CD4-positive, alpha-beta T cell treated with Interleukin-2 at 100 ng/mL for 4 hours (primary cell): Measurements from ENCODE around the gene CWC27.

Experiments used
- DNase-seq: peaks from one replicate; pipeline ENCODE4 v3.0.0-alpha.2; 2020; ENCODE audit warnings: low spot score

Gene CWC27

DNA sequence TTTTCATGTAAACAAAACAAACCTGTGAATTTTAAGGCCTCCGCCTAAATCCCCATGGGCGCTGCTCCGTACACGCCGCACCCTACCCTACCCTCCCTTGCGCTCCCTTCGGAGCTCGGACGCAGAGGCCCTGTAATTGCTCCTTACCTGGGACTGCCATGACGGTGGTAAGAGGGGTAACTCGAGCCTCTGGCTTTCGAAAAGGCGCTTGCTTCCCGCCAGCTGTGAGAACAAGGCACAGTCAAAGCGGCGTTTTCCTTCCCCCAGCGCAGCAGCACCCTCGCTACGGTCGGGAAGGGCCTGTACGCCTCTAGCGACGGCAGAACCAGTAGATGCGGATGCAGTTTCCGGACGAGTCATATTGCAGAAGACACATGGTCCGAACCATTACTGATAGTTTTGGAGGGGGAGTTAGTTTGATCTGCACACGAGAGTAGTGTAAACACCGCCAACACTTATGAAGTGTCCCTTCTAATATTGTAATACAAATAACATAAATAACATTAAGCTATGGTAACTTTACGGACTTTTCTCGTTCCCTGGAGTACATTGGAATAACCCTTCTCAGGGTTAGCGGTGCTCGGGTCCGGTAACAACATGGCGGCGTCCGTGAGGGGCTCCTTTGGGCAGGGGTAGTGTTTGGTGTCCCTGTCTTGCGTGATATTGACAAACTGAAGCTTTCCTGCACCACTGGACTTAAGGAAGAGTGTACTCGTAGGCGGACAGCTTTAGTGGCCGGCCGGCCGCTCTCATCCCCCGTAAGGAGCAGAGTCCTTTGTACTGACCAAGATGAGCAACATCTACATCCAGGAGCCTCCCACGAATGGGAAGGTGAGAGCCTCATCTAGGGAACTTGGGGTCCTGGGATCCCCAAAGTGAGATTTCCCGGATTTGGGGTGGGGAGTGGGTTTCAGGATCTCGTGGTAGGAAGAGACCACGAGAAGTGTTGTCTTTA, at the start of gene CWC27, which contains the start of gene SREK1IP1:
TSS of gene CWC27 (plus strand) at position 573 of the 955 bp plus-strand sequence. CDS start at position 790, 217 bp downstream.
TSS of gene SREK1IP1 (minus strand) at position 334 of the 955 bp plus-strand sequence. CDS start at position 160, 174 bp downstream.
- peak; percentile 88 for DNase-seq

DNA sequence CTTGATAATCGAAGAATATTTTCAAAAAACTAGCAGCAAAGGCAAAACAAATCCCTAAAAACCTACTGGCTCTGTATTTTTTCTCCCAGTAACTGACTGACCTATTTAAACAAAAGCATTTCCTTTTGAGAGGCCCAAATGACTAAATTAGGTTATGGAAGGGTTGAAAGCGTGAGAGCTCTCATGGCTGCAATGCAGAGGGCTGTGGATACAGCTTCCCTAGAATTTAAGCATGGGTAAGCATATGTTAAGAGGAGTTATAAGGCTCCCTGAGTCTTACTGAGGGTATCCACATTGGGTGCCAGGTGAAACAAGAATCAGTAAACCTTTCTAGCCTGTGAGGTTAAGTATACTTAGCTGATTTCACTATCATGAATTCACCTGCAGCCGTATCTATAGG, 46.1 kb upstream of the CWC27 start:
- no peak for DNase-seq

- no peak for DNase-seq
Measured at GRCh38 chr5:64727150-64727549, 41.6 kb upstream of the CWC27 start.

DNA sequence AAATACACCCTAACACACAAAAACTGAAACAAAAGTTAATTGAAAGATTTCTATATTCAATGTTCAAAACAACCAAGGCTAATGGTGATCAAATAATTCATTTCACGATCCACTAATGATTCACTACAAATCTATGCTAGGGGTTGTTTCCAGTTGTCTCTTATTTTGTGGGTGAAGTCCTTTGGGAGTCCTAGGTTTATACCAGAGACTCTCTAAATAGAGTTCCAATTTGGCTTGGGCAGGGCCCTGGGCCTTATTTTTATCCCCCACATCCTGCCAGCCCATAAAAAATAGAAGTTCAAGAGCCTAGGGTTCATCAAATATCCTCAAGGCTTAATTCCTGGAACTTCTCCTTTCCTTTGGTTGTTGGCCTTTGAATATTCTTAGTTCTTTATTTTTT, 26.3 kb upstream of the CWC27 start:
- no peak for DNase-seq

DNA sequence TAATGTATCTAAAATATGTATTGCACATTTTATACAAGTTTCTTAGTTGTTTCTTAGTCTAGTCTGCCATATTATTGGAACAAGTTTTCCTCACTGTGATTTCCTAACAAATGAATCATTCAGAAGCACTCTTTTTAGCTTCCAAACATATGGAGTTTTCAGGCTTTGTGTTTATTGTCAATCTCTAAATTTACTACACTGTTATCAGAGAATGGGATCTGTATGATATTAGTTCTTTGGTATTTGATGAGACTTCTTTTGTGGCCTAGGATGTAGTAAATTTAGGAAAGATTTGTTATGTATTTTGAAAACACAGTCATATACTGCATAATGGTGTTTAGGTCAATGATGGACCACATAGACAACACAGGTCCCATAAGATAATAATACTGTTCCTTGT, 25.9 kb upstream of the CWC27 start:
- no peak for DNase-seq

GRCh38 chr5:64744914-64745313, 23.8 kb upstream of the CWC27 start:
- no peak for DNase-seq

DNA sequence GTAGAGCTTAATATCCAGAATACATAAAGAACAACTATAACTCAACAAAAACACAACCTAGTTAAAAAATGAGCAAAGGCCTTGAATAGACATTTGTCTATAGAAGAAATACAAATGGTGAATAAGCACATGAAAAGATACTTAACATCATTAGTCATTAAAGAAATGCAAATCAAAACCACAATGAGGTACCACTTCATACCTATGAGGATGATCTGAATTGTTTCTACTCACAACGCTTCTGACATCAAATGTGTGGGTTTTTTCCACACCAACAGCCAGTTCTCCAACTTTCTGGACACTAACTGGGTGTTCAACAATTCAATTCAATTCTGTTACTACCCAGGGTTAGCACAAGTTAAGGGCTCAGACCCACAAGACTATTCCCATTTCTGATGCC, 22.3 kb upstream of the CWC27 start:
- DNase-seq = no peak

DNA sequence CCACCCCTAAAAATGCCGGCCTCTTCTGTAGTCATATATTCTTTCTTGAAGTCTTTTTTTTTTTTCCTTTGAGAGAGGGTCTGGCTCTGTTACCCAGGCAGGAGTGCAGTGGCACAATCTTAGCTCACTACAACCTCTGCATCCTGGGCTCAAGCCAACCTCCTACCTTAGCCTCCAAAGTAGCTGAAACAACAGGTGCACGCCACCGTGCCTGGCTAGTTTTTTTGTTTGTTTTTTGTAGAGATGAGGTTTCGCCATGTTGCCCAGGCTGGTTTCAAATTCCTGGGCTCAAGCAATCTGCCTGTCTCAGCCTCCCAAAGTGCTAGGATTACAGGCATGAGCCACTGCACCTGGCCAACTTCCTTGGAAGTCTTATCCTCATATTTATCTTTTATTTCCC, 19.3 kb upstream of the CWC27 start:
- DNase-seq = no peak

- DNase-seq = no peak
Measured at GRCh38 chr5:64754066-64754465, 14.7 kb upstream of the CWC27 start.

GRCh38 chr5:64758901-64759300, 9.8 kb upstream of the CWC27 start:
- no peak for DNase-seq

- no peak for DNase-seq
Measured at GRCh38 chr5:64759960-64760660, 8.6 kb upstream of the CWC27 start.

GRCh38 chr5:64763948-64764503, 4.7 kb upstream of the CWC27 start:
- DNase-seq = no peak

GRCh38 chr5:64765804-64766504, 2.8 kb upstream of the CWC27 start:
- DNase-seq = peak; percentile 29

DNA sequence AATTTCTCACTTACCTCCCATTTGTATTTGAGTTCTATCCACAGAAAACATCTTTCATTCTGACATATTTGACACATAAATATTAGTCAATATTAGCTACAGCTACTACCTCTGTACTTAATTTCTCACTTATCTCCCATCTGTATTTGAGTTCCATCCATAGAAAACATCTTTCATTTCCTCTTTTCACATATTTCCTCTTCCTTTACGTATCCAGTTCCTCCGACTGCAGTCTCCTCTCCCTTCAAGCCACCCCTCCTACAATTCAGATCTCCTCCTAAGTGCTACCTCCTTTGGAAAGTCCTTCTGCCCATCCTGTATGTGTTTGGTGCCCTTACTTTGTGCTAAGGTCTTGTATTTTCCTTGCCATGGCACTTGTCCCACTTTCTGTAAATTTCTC, 1.8 kb upstream of the CWC27 start:
- no peak for DNase-seq

DNA sequence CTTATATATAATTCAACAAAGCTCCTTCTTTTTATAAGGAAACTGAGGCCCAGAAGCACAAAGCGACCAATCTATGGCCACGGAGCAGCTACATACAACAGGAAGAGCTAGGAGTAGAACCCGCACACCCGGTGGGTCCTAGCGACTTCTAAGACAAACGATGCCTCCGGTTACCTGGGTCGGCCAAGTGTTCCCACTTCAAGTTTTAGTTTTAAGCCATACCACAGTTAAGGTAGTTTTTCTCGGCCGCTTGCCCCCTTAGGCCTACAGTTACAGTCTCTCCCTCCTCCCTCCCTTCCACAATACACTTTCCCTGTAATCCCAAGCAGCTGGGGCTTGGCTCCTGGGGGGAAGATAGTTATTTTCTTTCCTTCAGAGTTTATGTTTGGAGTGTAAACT, 772 bp upstream of the CWC27 start:
- DNase-seq = no peak

GRCh38 chr5:64769855-64770254, 1.1 kb downstream of the CWC27 start:
- no peak for DNase-seq

DNA sequence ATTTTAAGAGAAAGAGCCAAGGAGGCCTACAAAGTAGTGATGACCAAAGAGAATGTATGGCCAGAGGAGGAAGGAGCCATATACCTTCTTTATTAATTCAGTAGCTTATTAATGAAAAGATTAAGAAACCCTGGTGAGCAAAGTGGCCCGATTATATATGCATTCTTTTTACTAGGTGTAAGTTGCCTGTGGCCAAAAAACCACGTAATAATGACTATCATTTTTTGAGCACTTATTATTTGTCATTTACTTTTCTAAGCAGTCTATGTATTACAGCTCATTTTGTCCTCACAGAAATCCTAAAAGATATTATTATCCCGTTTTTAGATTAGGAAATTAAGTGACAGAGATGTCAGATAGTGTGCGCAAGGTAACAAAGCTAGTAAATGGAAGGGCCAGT, 3.0 kb downstream of the CWC27 start:
- DNase-seq = no peak

DNA sequence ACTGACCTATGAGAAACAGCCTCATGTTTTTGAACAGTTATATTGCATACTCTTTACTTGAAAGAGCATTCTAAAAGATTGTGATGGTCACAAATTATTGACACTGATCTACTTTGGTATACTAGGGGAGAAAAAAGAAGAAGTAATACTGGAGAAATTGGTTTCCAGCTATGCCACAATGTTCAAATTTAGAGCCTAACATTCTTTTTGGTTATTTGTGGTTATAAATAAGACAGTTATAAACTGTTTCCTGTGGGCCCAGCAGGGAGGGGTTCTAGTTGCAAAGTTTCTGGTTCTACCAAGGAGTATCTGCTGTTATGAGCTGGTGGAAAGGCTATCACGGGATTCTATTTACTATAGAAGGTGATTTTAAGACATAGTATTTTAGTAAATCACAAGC, 4.8 kb downstream of the CWC27 start:
- no peak for DNase-seq

DNA sequence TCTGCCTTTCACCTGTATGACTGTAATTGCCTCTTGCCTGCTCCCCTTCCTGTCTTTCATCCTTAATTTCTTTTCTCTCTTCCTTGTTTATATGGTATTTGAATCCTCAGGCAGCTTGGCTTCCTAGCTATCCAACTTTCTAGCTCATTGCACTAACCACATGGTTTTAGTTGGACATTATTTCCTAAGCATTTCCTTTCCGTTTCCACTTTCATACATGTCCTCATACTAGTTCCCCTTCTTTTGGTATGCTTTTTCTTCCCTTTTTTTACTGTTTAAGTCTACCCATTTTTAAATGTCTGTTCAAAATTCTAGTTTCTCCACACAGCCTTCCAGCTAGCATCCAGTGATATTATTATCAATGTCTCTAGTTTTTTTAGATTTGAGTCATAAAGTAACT, 6.6 kb downstream of the CWC27 start:
- no peak for DNase-seq

GRCh38 chr5:64784451-64785025, 15.8 kb downstream of the CWC27 start:
- DNase-seq = peak; percentile 77

- DNase-seq = no peak
Measured at GRCh38 chr5:64786372-64786771, 17.6 kb downstream of the CWC27 start.

DNA sequence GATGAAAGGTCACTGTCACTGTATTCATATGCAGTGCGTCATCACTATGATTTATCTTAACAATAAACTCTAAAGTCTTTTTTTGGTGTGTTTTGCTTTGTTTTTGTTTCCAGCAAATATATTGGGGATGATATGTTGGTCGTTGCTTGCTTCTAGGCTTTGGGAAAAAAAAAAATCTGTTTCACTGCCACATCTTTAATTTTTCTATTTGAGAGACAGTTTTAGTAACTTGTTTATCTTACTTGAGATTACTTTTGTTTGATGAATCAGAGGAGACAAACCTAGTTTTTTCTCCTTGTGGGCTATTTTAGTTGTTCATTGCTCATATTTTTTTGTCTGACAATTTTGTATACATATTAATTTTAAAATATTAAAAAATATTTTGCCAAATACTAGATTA, 19.4 kb downstream of the CWC27 start:
- no peak for DNase-seq
